WTC11 (cell line): ENCODE results near the gene VWA3B. TPM values are rescaled to one million over a fixed set of nuclear protein-coding genes. Genes with fewer than 3 reads are reported as not detected.
A peak's percentile ranks its signal among the peaks of the same experiment; 100 is the strongest.

ENCODE experiments used
- ATAC-seq: fragments of 200-7000 bp; cut with Tn5 transposase; 2 replicates; pipeline ENCODE4 v1.10.0; 2021; ENCODE audit warnings: mild to moderate bottlenecking, moderate library complexity
- CTCF ChIA-PET: fragments of 300-600 bp; sonication (Branson Sonifier 250); formaldehyde crosslinking; loops from one replicate; lab custom pipeline; 2021; ENCODE audit warnings: antibody characterized with exemption; lab: Charles Lee
- POLR2A ChIA-PET: fragments of 350-600 bp; sonication (Branson Sonifier 250); formaldehyde crosslinking; loops from one replicate; lab custom pipeline; 2021; ENCODE audit warnings: antibody characterized with exemption; lab: Charles Lee
- DNase-seq: peaks from one replicate; pipeline ENCODE4 v3.0.0; 2021; ENCODE audit warnings: low spot score
- H3K27ac Mint-ChIP-seq: 2 replicates; pipeline ENCODE4 v1.8.0; 2021; ENCODE audit warnings: mixed read lengths
- H3K27me3 Mint-ChIP-seq: 2 replicates; pipeline ENCODE4 v1.8.0; 2021; ENCODE audit warnings: low read depth, mild to moderate bottlenecking, moderate library complexity, mixed read lengths
- H3K36me3 Mint-ChIP-seq: 2 replicates; pipeline ENCODE4 v1.8.0; 2021; ENCODE audit warnings: mixed read lengths
- H3K4me1 Mint-ChIP-seq: 2 replicates; pipeline ENCODE4 v1.8.0; 2022; ENCODE audit warnings: mixed read lengths
- H3K4me3 Mint-ChIP-seq: 2 replicates; pipeline ENCODE4 v1.8.0; 2021; ENCODE audit warnings: mild to moderate bottlenecking, moderate library complexity, mixed read lengths
- H3K9me3 Mint-ChIP-seq: 2 replicates; pipeline ENCODE4 v1.8.0; 2021; ENCODE audit warnings: mixed read lengths
- ERG ChIP-seq: fragments of 250-450 bp; sonication (Bioruptor Pico); IDR thresholded peaks from 2 replicates; pipeline ENCODE4 v1.8.0; 2021; ENCODE audit warnings: mild to moderate bottlenecking
- MLX ChIP-seq: sonication (generic); formaldehyde crosslinking; IDR thresholded peaks from 2 replicates; pipeline ENCODE4 v1.8.1; 2023; ENCODE audit warnings: mild to moderate bottlenecking, missing genetic modification reagents, moderate library complexity
- MXD4 ChIP-seq: fragments of 250-450 bp; sonication (Bioruptor Pico); IDR thresholded peaks from 2 replicates; pipeline ENCODE4 v1.8.0; 2021; ENCODE audit warnings: mild to moderate bottlenecking, moderate library complexity, borderline replicate concordance
- NFATC4 ChIP-seq: fragments of 250-450 bp; sonication (Bioruptor Pico); IDR thresholded peaks from 2 replicates; pipeline ENCODE4 v1.9.0; 2021; ENCODE audit warnings: mild to moderate bottlenecking
- SOX15 ChIP-seq: fragments of 250-450 bp; sonication (Bioruptor Pico); IDR thresholded peaks from 2 replicates; pipeline ENCODE4 v1.9.0; 2021; ENCODE audit warnings: mild to moderate bottlenecking
- TCF7 ChIP-seq: sonication (generic); formaldehyde crosslinking; IDR thresholded peaks from 2 replicates; pipeline ENCODE4 v1.8.0; 2022; ENCODE audit warnings: mild to moderate bottlenecking, low read depth, missing genetic modification reagents, moderate library complexity
- USF2 ChIP-seq: sonication (generic); formaldehyde crosslinking; IDR thresholded peaks from 2 replicates; pipeline ENCODE4 v1.8.1; 2023; ENCODE audit warnings: mild to moderate bottlenecking, missing genetic modification reagents, moderate library complexity
- ZBTB21 ChIP-seq: sonication (generic); formaldehyde crosslinking; IDR thresholded peaks from 2 replicates; pipeline ENCODE4 v1.8.1; 2023; ENCODE audit warnings: mild to moderate bottlenecking, missing genetic modification reagents, borderline replicate concordance
- ZBTB43 ChIP-seq: sonication (generic); formaldehyde crosslinking; IDR thresholded peaks from 2 replicates; pipeline ENCODE4 v1.8.1; 2023; ENCODE audit warnings: mild to moderate bottlenecking, missing genetic modification reagents
- ZNF121 ChIP-seq: sonication (generic); formaldehyde crosslinking; IDR thresholded peaks from 2 replicates; pipeline ENCODE4 v1.8.0; 2023; ENCODE audit warnings: missing genetic modification reagents
- ZNF263 ChIP-seq: sonication (generic); formaldehyde crosslinking; IDR thresholded peaks from 2 replicates; pipeline ENCODE4 v1.8.1; 2022; ENCODE audit warnings: low read depth, mild to moderate bottlenecking, moderate library complexity, missing genetic modification reagents
- ZNF396 ChIP-seq: fragments of 250-450 bp; sonication (Bioruptor Pico); IDR thresholded peaks from 2 replicates; pipeline ENCODE4 v1.8.0; 2021; ENCODE audit warnings: mild to moderate bottlenecking, moderate library complexity, borderline replicate concordance
- total RNA-seq: library from RNA; stranded (reverse); gene quantifications from 3 replicates; pipeline ENCODE4 v1.2.3, GENCODE V29; 2021
- TF ChIP-seq, protein P1 (sequence below): sonication (generic); formaldehyde crosslinking; IDR thresholded peaks from 2 replicates; pipeline ENCODE4 v1.8.1; 2023; ENCODE audit warnings: mild to moderate bottlenecking, missing genetic modification reagents
- TF ChIP-seq, protein P2 (sequence below): sonication (generic); formaldehyde crosslinking; IDR thresholded peaks from 2 replicates; pipeline ENCODE4 v1.8.0; 2023; ENCODE audit warnings: missing genetic modification reagents, mild to moderate bottlenecking, borderline replicate concordance
- TF ChIP-seq, protein P3 (sequence below): sonication (generic); formaldehyde crosslinking; IDR thresholded peaks from 2 replicates; pipeline ENCODE4 v1.8.1; 2022; ENCODE audit warnings: low read depth, mild to moderate bottlenecking, moderate library complexity, missing genetic modification reagents, borderline replicate concordance

Gene VWA3B
- total RNA-seq, 1 experiment from 2014 or later = not detected

DNA sequence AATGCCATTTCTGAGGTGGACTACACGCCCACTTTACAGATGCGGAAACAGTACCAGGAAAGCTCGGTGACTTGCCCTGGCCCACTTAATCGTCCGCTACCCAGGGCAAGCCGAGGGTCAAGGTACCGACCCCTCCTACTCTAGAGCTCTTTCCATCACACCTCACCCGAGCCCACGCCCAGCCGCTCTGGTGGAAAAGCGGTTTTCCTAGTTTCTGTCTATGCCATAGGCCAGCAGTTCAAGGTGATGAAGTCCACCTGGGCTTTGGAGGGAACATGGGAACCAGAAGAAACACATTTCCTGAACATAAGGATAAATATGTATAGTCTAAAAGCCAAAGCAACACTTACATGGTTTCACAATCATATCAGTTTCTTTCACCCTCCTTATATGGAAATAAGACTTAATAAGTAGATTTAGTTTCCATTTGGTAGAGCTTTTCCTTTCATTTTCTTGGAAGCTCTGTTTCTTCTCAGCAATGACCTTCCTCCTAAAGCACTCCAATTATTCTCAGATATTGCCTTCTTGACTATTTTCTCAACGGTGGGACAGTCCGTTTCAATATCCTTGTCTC, 567 bp downstream of the VWA3B start:
- peaks cover 58% of the 10 kb centered on the region for H3K27me3 Mint-ChIP-seq
- H3K36me3 Mint-ChIP-seq = no peaks in the 10 kb centered on the region
- no peak for DNase-seq
- TF ChIP-seq ZNF263 (no peak), NFATC4 (CRISPR knock-in tag) (no peak), USF2 (CRISPR knock-in tag) (no peak)
- TF ChIP-seq, all 79 proteins: peak for 0
- peak overlapping the region; percentile 83 for H3K4me3 Mint-ChIP-seq
- H3K27ac Mint-ChIP-seq = no peak overlapping the region
- ATAC-seq = peak; percentile 5
- H3K4me1 Mint-ChIP-seq = peaks cover 9% of the 10 kb centered on the region; the same call in 1 of the 2 replicates
- POLR2A ChIA-PET = interaction anchor here (0.6 kb wide), 1 partner anchor 1370 kb away, joined by 4 read pairs; no protein-coding TSS in a partner anchor
- no peaks in the 10 kb centered on the region for H3K9me3 Mint-ChIP-seq
- CTCF ChIA-PET = interaction anchor here (0.7 to 1.3 kb wide), 2 partner anchors 182 to 281 kb away, joined by 4 to 5 read pairs; no protein-coding TSS in a partner anchor

GRCh38 chr2:98088261-98088660, 1.3 kb downstream of the VWA3B start:
- Mint-ChIP-seq H3K36me3 (no peaks in the 10 kb centered on the region), H3K27ac (no peak overlapping the region)
- no peak for ATAC-seq
- POLR2A ChIA-PET = interaction anchor here (0.6 kb wide), 1 partner anchor 1371 kb away, joined by 4 read pairs; no protein-coding TSS in a partner anchor
- TF ChIP-seq SOX15 (CRISPR knock-in tag) = no peak
- no peak for TF ChIP-seq ZNF121 (CRISPR knock-in tag)
- TF ChIP-seq, all 79 proteins: peak for 0
- CTCF ChIA-PET = no interaction called here
- no peak for DNase-seq
- H3K27me3 Mint-ChIP-seq = peaks cover 54% of the 10 kb centered on the region
- 0 out of 2 replicates have a peak overlapping the region, but pooled peaks have one; percentile 5 for H3K4me3 Mint-ChIP-seq
- peaks cover 9% of the 10 kb centered on the region; the same call in 1 of the 2 replicates for H3K4me1 Mint-ChIP-seq
- no peaks in the 10 kb centered on the region for H3K9me3 Mint-ChIP-seq

DNA sequence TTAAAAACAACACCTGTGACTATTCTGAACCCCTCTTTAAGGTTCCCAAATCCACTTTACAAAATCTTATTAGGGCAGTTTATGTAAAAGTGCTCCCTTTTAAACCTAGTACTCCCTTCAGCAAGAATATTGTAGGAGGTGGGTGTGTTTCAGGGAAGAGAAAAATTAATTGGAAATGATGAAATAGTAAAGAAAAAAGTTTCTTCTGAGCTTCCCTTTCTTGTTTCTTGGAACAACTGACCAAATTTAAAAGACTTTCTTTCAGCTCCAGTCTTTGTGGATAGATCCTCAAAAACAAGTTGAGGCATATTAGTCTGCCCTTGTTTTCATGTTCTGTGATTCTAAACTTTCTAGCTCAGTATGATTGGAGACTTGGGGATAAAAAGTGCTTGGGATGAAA, 3.0 kb downstream of the VWA3B start:
- POLR2A ChIA-PET = no interaction called here
- Mint-ChIP-seq H3K4me3 (no peak overlapping the region), H3K27ac (no peak overlapping the region), H3K4me1 (peaks cover 9% of the 10 kb centered on the region; the same call in 1 of the 2 replicates), H3K36me3 (no peaks in the 10 kb centered on the region), H3K9me3 (peaks cover 6% of the 10 kb centered on the region), H3K27me3 (peaks cover 46% of the 10 kb centered on the region)
- no peak for ATAC-seq
- CTCF ChIA-PET = interaction anchor here (0.8 kb wide), 1 partner anchor 283 kb away, joined by 3 read pairs; no protein-coding TSS in a partner anchor
- no peak for TF ChIP-seq MLX (CRISPR knock-in tag)
- TF ChIP-seq ZBTB21 (CRISPR knock-in tag) = no peak
- TF ChIP-seq MXD4 = no peak
- no peak for TF ChIP-seq TCF7
- no peak for TF ChIP-seq ERG (CRISPR knock-in tag)
- no peak for DNase-seq

DNA sequence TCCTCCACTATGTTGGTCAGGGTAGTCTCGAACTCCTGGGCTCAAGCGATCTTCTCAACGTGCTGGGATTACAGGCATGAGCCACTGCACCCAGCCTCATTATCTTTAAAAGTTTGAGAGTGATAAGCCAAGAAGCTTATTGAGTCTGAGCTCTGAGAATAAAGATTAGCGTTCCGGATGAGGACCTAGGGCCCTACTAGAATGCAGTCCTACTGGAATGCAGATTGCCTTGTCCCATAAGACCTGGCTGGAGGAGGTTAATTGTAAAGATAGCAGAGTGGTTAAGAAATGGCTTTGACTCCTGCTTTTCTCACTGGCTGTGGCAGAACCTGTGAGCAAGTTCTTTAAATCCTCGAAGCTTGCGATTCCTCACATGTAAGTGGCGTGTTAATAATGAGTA, 4.0 kb downstream of the VWA3B start:
- H3K27ac Mint-ChIP-seq = no peak overlapping the region
- ATAC-seq (no peak), DNase-seq (no peak)
- peaks cover 9% of the 10 kb centered on the region; the same call in 1 of the 2 replicates for H3K4me1 Mint-ChIP-seq
- H3K9me3 Mint-ChIP-seq = peaks cover 16% of the 10 kb centered on the region
- POLR2A ChIA-PET = interaction anchor here (0.7 kb wide), 1 partner anchor 126 kb away, joined by 3 read pairs; no protein-coding TSS in a partner anchor
- peaks cover 2% of the 10 kb centered on the region for H3K36me3 Mint-ChIP-seq
- peaks cover 35% of the 10 kb centered on the region for H3K27me3 Mint-ChIP-seq
- CTCF ChIA-PET = no interaction called here
- no peak overlapping the region for H3K4me3 Mint-ChIP-seq
- TF ChIP-seq ZNF396 (CRISPR knock-in tag) (no peak), ZBTB43 (CRISPR knock-in tag) (no peak)
- TF ChIP-seq, protein P1, sequence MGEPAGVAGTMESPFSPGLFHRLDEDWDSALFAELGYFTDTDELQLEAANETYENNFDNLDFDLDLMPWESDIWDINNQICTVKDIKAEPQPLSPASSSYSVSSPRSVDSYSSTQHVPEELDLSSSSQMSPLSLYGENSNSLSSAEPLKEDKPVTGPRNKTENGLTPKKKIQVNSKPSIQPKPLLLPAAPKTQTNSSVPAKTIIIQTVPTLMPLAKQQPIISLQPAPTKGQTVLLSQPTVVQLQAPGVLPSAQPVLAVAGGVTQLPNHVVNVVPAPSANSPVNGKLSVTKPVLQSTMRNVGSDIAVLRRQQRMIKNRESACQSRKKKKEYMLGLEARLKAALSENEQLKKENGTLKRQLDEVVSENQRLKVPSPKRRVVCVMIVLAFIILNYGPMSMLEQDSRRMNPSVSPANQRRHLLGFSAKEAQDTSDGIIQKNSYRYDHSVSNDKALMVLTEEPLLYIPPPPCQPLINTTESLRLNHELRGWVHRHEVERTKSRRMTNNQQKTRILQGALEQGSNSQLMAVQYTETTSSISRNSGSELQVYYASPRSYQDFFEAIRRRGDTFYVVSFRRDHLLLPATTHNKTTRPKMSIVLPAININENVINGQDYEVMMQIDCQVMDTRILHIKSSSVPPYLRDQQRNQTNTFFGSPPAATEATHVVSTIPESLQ = no peak
- TF ChIP-seq, protein P2, sequence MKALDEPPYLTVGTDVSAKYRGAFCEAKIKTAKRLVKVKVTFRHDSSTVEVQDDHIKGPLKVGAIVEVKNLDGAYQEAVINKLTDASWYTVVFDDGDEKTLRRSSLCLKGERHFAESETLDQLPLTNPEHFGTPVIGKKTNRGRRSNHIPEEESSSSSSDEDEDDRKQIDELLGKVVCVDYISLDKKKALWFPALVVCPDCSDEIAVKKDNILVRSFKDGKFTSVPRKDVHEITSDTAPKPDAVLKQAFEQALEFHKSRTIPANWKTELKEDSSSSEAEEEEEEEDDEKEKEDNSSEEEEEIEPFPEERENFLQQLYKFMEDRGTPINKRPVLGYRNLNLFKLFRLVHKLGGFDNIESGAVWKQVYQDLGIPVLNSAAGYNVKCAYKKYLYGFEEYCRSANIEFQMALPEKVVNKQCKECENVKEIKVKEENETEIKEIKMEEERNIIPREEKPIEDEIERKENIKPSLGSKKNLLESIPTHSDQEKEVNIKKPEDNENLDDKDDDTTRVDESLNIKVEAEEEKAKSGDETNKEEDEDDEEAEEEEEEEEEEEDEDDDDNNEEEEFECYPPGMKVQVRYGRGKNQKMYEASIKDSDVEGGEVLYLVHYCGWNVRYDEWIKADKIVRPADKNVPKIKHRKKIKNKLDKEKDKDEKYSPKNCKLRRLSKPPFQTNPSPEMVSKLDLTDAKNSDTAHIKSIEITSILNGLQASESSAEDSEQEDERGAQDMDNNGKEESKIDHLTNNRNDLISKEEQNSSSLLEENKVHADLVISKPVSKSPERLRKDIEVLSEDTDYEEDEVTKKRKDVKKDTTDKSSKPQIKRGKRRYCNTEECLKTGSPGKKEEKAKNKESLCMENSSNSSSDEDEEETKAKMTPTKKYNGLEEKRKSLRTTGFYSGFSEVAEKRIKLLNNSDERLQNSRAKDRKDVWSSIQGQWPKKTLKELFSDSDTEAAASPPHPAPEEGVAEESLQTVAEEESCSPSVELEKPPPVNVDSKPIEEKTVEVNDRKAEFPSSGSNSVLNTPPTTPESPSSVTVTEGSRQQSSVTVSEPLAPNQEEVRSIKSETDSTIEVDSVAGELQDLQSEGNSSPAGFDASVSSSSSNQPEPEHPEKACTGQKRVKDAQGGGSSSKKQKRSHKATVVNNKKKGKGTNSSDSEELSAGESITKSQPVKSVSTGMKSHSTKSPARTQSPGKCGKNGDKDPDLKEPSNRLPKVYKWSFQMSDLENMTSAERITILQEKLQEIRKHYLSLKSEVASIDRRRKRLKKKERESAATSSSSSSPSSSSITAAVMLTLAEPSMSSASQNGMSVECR = no peak
- TF ChIP-seq, protein P3, sequence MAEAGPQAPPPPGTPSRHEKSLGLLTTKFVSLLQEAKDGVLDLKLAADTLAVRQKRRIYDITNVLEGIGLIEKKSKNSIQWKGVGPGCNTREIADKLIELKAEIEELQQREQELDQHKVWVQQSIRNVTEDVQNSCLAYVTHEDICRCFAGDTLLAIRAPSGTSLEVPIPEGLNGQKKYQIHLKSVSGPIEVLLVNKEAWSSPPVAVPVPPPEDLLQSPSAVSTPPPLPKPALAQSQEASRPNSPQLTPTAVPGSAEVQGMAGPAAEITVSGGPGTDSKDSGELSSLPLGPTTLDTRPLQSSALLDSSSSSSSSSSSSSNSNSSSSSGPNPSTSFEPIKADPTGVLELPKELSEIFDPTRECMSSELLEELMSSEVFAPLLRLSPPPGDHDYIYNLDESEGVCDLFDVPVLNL (CRISPR knock-in tag) = no peak
